GM19397 (cell line): ENCODE data around the gene PGLYRP1.

Experiments
- ATAC-seq: cut with Tn5 transposase; IDR thresholded peaks from one replicate; pipeline ENCODE4 v1.9.1; 2021; ENCODE audit warnings: mild to moderate bottlenecking, moderate library complexity; ENCODE audit not compliant: unreplicated experiment

Gene PGLYRP1

DNA sequence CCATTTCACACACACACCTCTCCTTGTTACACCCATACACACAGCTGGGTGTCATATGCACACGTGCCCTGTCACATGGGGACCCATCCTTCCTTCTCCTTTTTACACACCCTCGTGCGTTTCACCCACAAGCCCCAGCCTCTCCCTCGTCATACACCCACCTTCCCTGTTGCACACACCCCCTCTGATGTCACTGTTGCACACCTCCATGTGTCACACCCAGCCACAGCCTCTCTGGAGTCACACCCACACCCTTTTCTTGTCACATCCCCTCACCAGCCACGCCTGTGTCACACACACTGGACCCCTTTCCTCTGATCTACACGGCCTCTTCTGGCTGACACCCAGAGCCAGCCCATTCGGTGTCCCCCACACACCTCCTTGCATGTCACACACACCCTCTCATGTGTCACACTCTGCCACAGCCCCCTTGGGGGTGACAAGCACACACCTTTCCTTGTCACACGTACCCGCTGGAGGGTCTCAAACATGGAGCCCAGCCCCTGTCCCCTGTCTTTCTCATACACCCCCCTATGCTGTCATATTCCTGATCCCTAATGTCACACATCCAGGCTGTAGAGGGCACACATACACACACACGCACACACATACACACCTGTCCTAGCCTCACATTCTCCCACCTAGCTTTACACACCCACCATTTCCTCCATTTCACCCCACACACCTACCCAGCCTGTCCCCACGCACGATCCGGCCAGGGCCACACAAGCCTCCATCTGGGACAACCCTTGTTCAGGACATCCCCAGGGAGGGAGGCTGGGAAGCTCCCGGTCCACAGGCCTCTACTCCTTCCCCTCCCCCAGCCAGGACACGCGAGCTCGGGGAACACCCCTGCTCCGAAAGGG is 50.5 kb downstream of the PGLYRP1 start:
- ATAC-seq, result no peak

DNA sequence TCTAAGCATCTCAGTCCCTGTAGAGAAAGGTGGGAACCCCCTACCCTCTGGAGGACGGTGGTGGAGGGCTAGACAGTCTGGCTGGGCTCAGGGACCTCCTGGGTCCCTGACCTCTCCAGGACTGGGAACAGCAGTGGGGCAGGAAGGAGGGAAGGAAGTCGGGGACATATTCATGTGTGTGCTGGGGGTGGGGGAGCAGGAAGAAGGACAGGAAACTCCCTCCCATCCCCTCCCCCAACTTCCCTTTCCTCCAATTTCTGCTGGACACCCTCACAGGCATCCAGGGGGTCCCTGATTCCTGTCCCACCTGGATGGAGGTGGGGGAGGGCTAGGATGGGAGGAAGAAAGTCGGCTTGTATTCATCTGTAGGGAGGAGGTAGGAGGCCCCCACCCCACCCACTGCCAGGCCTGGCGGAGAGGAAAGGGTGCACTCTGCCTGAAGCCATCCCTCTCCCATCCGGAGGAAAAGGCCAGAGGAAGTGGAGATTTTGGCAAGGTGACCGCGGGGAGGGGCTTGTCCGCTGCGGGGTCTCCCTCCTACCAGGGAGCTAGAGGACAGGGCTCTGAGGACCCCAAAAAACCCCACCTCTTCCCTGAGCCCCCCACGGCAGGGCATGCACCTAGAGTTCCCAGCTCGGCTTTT is 51.5 kb downstream of the PGLYRP1 start:
- ATAC-seq, result no peak

DNA sequence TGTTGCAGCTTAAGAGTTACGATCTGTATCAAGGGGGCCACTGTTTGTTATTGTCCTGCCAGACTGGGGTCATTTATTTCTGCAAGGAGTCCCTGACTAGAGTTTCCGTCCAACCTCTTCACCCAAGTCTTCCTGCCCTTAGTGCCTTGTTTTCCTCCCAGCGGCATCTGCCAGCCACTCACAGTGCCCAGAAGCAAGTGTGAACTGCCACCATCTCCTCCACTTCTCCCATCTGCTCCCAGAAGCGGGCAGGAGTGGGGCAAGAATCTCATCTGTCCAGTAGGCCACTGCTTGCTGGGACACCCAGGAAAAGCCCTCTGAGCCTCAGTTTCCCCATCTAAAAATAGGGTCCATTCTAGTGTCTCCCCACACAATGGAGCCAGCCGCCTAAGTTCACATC is 53.2 kb downstream of the PGLYRP1 start:
- no peak for ATAC-seq
